GM12873 (cell line): ENCODE data around the gene ATP1A1.

ENCODE experiments used
- TF ChIP-seq, protein P1 (sequence below): IDR thresholded peaks from 2 replicates; pipeline ENCODE4 v1.5.1; 2012; ENCODE audit warnings: low read depth, mild to moderate bottlenecking, moderate library complexity, low read length, control low read depth; ENCODE audit not compliant: insufficient read depth; ENCODE audit errors: missing control alignments

Gene ATP1A1

DNA sequence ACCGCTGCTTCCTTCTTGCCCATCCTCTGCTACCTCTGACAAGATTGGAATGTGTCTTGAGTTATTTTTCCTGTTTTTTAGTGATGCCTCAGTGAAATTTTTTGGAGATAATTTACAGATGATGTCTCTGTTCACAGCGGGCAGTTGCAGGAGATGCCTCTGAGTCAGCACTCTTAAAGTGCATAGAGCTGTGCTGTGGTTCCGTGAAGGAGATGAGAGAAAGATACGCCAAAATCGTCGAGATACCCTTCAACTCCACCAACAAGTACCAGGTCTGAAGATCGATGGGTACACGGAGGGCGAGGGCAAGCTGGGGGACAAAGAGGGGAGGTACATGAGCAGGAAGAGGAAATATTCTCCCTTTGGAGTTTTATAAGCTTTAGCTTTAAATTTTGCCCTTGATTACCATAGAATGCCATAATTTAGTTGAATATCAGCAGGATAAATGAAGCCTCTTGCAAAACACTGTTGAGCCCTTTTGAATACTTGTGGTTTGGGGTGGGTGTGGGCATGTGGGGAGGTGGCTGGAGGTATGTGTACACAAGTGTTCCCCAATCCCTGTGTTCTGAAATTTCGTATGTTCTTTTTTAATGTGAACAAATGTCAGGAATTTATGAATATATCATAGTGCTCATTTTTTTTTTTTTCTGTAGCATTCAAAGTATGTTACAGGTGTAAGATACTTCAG, 19.8 kb downstream of the ATP1A1 start:
- TF ChIP-seq, protein P1, sequence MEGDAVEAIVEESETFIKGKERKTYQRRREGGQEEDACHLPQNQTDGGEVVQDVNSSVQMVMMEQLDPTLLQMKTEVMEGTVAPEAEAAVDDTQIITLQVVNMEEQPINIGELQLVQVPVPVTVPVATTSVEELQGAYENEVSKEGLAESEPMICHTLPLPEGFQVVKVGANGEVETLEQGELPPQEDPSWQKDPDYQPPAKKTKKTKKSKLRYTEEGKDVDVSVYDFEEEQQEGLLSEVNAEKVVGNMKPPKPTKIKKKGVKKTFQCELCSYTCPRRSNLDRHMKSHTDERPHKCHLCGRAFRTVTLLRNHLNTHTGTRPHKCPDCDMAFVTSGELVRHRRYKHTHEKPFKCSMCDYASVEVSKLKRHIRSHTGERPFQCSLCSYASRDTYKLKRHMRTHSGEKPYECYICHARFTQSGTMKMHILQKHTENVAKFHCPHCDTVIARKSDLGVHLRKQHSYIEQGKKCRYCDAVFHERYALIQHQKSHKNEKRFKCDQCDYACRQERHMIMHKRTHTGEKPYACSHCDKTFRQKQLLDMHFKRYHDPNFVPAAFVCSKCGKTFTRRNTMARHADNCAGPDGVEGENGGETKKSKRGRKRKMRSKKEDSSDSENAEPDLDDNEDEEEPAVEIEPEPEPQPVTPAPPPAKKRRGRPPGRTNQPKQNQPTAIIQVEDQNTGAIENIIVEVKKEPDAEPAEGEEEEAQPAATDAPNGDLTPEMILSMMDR: no peak

DNA sequence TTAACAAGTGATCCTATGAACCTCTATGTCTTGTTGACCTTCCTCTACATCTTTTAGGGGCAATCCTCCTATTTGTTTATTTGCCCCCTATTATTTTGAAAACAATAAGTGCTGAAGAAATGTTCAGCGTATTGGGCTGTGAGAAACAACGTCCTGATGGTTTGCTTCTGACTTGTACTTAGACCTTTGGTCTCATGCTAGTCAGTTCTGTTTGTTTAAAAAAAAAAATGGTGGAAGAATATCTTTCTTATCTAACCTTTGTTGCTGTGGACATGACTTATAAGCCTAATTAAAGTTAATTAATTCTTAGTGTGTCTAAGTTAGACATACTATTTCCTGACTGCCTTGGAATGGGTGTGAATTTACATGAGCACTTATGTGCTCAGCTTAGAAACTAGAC, 20.7 kb downstream of the ATP1A1 start:
- TF ChIP-seq, protein P1: no peak

DNA sequence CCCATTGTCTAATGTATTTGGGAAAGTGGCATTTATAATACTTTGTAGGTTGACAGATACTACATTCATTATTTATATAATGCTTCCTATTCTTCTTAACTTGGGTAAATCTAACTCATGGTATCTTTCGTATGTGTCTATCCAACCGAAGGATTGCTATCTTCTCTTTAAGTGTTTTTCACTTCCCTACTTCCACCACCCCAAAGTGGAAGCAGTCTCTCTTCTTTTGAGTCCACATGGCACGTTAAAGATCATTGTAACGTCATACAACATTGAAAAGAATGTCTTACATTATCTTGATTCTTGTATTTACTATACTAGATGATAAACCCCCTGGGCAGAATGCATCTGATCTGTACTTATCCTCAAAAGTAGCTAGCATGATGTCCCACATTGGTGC, 21.2 kb downstream of the ATP1A1 start:
- TF ChIP-seq, protein P1: no peak

DNA sequence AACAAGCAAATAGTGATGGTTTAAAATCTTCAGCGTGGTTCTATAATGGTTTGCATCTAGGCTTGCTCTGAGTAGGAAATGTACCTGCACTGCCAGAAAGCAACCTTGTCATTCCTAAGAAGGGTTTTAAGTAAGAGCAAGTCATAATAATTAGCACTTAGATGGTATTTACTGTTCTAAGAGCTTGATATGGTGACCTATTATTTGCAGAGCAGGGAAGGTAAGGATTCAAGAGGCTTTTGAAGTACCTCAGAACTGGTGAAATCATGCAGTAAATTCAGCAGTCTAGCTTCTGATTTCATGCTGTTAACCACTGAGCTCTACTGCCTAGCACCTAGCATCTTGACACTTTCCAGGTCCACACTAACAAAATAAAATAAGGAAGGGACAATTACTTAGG, 23.7 kb downstream of the ATP1A1 start:
- TF ChIP-seq, protein P1: no peak

DNA sequence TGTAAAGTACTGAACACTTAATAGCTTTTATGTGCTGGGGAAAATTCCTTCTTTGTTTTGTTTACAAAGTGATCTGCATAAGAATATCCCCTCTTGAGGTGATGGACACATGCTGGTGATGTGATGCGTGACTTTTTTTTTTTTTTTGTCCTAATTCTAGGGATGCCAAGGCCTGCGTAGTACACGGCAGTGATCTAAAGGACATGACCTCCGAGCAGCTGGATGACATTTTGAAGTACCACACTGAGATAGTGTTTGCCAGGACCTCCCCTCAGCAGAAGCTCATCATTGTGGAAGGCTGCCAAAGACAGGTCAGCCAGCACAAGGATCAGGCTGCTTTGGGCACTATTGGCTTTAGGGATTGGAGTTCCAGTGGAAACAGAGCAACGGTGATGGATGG, 24.7 kb downstream of the ATP1A1 start:
- TF ChIP-seq, protein P1: no peak

DNA sequence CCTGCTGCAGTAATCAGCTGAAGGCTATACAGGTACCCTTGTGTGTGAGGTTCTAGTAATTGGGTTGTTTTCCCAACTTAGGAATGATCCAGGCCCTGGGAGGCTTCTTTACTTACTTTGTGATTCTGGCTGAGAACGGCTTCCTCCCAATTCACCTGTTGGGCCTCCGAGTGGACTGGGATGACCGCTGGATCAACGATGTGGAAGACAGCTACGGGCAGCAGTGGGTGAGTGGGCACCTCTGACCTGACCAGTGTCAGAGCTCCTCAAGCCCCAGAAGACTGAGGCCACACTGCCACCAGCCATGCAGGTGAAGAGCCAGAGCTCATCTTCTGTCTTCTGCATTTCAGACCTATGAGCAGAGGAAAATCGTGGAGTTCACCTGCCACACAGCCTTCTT, 27.7 kb downstream of the ATP1A1 start:
- TF ChIP-seq, protein P1: no peak

DNA sequence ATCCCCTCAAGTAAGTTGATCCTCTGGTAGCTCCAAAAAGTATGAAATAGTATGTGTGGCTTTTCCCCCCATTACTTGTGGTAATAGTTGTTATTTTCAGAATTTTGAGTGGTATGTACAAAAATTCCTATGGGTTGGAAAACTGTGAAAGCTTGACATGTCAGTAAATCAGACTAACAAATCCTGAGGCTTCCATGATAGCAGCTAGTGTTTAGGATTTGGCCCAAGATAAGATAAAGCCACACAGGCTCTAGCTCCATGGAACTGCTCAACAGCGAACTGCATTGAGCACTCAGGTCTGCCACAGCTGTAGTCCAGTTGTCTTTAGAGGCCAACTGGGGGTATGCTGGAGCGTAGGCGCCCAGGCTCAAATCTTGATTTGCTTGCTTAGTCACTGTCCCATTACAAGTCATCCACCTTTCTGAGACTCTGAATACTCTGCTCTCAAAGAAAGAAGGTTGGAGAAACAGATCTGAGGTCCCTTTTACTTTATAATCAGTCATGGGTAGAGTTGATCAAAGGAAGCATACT, 28.7 kb downstream of the ATP1A1 start:
- TF ChIP-seq, protein P1: no peak
